Stimulated activated CD4-positive, alpha-beta T cell treated with anti-CD3 and anti-CD28 coated beads, Interleukin-2, amount 100 ng/mL, for 24 hours (primary cell): ENCODE data around the gene PSMB4.
"Not testable (repeated sequence)": the region's sequence is repeated elsewhere in the genome, so short reads cannot be mapped to it uniquely, and the experiment has no call there.

Experiments used
- DNase-seq, 2 donors: peaks; one replicate each; pipeline ENCODE4 v3.0.0-alpha.2; 2020

The PSMB4 gene

GRCh38 chr1:151399324-151400171, at the start of gene PSMB4:
TSS of gene PSMB4 (plus strand) at chr1:151399573. CDS start at chr1:151399588, 15 bp downstream.
- peak; percentile 73 to 81 for DNase-seq

- not testable (repeated sequence) for DNase-seq
Observed at GRCh38 chr1:151350323-151350722, 49.0 kb upstream of the PSMB4 start.

DNA sequence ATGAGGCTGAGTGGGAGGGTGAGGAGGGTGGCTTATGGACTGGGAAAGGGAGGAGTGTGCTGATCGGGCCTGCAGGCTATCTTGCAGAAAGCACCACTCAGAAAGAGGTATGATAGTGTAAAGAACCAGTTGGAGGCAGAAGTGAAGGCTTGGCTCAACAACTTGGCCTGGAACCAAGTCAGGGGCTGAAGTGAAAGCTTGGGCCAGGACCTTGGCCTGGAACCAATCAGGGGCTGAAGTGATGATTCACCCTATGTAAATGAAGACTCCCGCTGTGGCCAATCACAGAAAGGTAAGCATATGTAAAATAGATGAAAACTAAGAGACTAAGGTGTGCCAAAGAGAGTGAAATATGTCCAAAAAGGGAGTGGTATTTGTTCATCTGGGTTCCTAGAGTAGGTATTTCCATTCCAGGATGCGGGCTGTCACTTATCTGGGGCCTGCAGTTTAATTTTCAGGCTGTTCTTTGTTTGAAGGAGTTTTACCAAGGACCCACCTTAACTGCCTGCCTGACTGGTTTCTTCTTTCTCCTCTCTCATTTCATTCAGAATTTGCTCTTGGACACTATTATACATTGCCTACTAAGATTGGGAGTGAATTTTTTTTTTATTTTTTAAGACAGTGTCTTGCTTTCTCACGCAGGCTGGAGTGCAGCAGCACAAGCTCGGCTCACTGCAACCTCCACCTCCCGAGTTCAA, 47.2 kb upstream of the PSMB4 start:
- DNase-seq, result no peak

- DNase-seq, result no peak
Observed at GRCh38 chr1:151356696-151357095, 42.7 kb upstream of the PSMB4 start.

- DNase-seq, result no peak
Observed at GRCh38 chr1:151361883-151362282, 37.5 kb upstream of the PSMB4 start.

GRCh38 chr1:151362308-151363155, 36.8 kb upstream of the PSMB4 start:
- DNase-seq, result no peak

DNA sequence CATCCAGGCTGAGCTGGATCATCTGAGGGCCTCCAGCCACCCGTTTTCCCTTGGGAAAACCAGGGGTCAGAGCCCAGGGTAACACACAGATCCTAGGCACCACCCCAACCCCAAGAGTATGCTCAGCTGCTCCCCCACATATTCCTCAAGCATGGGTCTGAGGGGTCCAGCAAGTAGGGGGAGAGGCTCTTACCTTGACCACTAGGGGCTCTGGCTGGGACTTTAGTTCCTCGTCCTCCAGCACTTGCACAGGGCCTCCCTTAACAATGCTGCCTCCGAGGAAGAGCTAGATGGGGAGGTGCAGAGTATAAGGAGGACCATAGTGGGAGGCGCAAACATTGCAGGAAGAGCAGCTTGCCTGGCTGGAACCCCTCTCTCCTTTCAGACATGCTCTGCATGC, 34.4 kb upstream of the PSMB4 start:
- DNase-seq, result no peak

DNA sequence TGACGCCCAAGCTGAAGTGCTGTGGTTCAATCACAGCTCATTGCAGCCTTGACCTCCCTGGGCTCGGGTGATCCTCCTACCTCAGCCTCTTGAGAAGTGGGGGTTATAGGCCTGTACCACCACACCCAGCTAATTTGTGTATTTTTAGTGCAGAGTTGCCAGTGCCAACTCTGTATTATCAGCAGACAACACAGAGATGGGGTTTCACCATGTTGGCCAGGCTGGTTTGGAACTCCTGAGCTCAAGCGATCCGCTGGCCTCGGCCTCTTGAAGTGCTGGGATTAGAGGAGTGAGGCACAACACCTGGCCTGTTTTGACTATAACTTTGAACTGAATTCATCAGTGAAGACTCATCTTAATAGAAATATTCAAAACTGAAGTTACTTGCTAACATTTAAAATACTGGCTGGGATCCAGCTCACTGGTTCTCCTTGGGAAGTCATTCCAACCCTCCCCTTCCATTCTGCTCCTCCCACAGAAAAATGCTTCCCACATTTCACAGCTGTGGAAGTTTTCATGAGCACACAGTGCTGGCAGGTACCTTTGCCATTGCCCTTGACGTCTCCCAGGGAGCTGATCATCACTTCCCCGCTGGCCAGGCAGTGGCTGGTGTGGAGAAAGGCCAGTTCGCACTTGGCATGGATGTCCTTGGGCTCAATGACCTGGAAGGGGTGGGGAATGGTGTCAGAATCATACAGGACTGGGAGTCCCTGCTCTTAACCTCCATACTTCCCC, 31.5 kb upstream of the PSMB4 start:
- no peak for DNase-seq

GRCh38 chr1:151368393-151369301, 30.7 kb upstream of the PSMB4 start:
- DNase-seq, result no peak

- DNase-seq, result no peak
Observed at GRCh38 chr1:151369302-151369610, 30.1 kb upstream of the PSMB4 start.

DNA sequence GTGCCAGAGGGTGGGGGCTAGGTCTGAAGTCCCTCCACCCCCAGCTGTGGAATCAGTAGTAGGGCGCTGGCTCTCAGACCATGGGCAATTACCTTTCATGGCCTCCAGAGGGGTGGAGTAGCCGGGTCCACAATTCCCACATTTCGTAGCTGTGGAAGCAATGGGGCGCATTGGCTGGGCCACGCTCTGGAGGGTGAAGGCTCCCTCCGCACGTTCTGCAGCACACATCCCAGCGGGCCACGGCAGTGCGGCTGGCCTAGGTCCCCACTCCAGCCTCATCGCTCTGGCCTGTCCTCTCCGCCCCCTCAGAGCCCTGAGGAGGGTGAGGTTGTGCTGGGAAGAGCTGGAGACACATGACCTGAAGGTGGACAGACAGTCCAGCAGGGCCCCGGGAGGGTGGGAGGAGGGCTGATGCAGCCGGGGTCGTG, 29.7 kb upstream of the PSMB4 start:
- DNase-seq, result no peak

- DNase-seq, result no peak
Observed at GRCh38 chr1:151370211-151370911, 29.0 kb upstream of the PSMB4 start.

GRCh38 chr1:151371370-151372057, 27.9 kb upstream of the PSMB4 start:
- no peak for DNase-seq

- DNase-seq, result no peak
Observed at GRCh38 chr1:151372058-151372934, 27.1 kb upstream of the PSMB4 start, which contains the start of gene SELENBP1. TSS of gene SELENBP1 (minus strand) at chr1:151372705. CDS start at chr1:151372641, 64 bp downstream.

- DNase-seq, result no peak
Observed at GRCh38 chr1:151373196-151373595, 26.2 kb upstream of the PSMB4 start.

DNA sequence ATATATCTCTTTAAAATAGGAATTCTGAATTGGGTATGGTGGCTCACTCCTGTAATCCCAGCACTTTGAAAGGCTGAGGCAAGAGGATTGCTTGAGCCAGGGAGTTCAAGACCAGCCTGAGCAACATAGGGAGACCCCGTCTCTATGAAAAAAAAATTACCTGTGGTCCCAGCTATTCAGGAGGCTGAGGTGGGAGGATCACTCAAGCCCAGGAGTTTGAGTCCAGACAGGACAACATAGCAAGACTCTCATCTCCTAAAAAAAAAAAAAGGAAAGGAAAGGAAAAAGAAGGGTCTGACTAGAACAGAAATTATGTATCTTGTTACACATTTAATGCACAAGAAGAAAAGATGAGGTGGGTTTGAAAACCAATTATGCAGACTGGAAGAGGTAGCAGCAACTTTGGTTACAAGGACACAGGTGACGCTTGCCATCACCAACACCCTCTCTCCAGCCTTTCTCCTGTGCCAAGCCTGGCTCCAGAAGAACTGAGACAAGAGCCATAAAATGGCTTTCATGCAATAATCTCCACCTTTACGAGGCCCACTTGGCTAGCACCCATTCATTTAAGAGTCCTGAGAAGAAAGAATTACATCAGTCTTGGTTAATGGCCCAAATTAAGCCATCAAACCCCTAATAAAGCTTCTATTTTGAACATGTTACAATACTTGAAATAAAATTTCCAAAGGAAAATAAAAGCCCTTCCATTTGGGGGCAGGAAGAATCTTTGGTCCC, 22.1 kb upstream of the PSMB4 start:
- DNase-seq, result no peak

DNA sequence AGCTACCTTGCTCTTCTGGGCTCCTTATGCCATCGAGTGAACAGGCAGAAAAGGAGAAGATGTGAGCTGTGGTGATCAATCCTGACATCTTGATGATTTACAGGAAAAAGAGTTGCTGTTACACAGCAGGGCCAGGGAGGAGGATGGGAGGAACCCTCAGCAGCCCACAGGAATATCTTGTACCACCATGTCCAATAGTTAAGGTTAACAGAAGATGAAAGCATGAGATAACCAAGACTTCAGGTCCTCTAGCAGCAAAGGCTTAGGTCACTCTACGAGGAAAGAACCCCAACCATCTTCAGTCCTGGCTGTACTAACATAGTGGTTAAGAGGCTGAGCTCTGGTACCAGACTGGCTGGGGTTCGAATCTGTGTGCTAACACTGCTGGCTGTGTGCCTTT, 14.8 kb upstream of the PSMB4 start:
- no peak for DNase-seq

- no peak for DNase-seq
Observed at GRCh38 chr1:151386002-151386401, 13.4 kb upstream of the PSMB4 start.
